GM21423 (cell line): ENCODE measurements around the gene PSIP1.
A peak's percentile ranks its signal among the peaks of the same experiment; 100 is the strongest.
"Not testable (repeated sequence)": the region's sequence is repeated elsewhere in the genome, so short reads cannot be mapped to it uniquely, and the experiment has no call there.

ENCODE experiments used
- ATAC-seq: cut with Tn5 transposase; IDR thresholded peaks from one replicate; pipeline ENCODE4 v1.9.1; 2021; ENCODE audit warnings: mild to moderate bottlenecking, moderate library complexity; ENCODE audit not compliant: unreplicated experiment

PSIP1 gene

GRCh38 chr9:15438891-15439290 lies 71.9 kb downstream of the PSIP1 start:
- no peak for ATAC-seq

- ATAC-seq: no peak
These were observed 77.1 kb downstream of the PSIP1 start for GRCh38 chr9:15433661-15434060.

GRCh38 chr9:15433191-15433590 lies 77.6 kb downstream of the PSIP1 start:
- ATAC-seq: no peak

GRCh38 chr9:15430920-15431844 lies 79.6 kb downstream of the PSIP1 start:
- ATAC-seq: no peak

- not testable (repeated sequence) for ATAC-seq
These were observed 83.1 kb downstream of the PSIP1 start for GRCh38 chr9:15427702-15428101.

GRCh38 chr9:15426019-15426418 lies 84.8 kb downstream of the PSIP1 start:
- ATAC-seq: peak; percentile 45

- ATAC-seq: no peak
These were observed 87.4 kb downstream of the PSIP1 start for GRCh38 chr9:15423231-15423985.

- ATAC-seq: peak; percentile 96
These were observed 88.2 kb downstream of the PSIP1 start, which contains the start of gene SNAPC3 for GRCh38 chr9:15422372-15423230. TSS of gene SNAPC3 (plus strand) at chr9:15422876. CDS start at chr9:15422880, 4 bp downstream.

- ATAC-seq: no peak
These were observed 88.8 kb downstream of the PSIP1 start for GRCh38 chr9:15421990-15422371.

GRCh38 chr9:15421532-15421931 lies 89.2 kb downstream of the PSIP1 start:
- no peak for ATAC-seq

- ATAC-seq: no peak
These were observed 90.0 kb downstream of the PSIP1 start for GRCh38 chr9:15420796-15421195.

GRCh38 chr9:15417626-15418025 lies 93.1 kb downstream of the PSIP1 start:
- no peak for ATAC-seq

- no peak for ATAC-seq
These were observed 93.9 kb downstream of the PSIP1 start for GRCh38 chr9:15416880-15417279.
